GM19238 (cell line): ENCODE data around the gene DYNLT1.
"Not testable (repeated sequence)": the region's sequence is repeated elsewhere in the genome, so short reads cannot be mapped to it uniquely, and the experiment has no call there.

Experiments used
- DNase-seq: peaks from one replicate; pipeline ENCODE4 v3.0.0; 2011; ENCODE audit warnings: low spot score; ENCODE audit not compliant: insufficient read length

Gene DYNLT1

DNA sequence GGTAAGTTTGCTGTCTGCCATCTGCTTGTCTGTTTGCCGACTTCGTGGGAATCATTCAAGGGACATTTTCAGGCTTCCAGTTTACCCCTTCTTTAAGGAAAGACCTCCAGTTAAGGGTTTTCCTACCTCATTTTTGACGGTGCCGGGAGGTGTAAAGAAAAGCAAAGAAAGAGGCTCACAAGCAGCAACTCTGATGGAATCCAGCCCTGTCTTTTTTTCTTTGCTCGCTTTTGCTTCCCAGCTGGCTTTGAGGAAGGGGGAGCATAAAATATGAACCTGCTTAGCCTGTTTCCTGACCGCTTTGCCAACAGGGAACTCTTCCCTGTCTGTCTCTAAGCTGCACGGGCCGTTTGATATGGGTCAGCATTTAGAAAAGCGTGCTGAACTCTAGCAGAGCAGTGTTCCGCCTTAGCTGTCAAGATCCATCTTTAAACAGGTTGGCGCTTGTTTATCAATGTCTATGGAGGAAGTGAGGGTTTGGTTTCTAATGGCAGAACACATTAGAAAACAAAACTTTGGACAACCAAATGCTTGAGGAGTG lies 19.2 kb upstream of the DYNLT1 start:
- no peak for DNase-seq

DNA sequence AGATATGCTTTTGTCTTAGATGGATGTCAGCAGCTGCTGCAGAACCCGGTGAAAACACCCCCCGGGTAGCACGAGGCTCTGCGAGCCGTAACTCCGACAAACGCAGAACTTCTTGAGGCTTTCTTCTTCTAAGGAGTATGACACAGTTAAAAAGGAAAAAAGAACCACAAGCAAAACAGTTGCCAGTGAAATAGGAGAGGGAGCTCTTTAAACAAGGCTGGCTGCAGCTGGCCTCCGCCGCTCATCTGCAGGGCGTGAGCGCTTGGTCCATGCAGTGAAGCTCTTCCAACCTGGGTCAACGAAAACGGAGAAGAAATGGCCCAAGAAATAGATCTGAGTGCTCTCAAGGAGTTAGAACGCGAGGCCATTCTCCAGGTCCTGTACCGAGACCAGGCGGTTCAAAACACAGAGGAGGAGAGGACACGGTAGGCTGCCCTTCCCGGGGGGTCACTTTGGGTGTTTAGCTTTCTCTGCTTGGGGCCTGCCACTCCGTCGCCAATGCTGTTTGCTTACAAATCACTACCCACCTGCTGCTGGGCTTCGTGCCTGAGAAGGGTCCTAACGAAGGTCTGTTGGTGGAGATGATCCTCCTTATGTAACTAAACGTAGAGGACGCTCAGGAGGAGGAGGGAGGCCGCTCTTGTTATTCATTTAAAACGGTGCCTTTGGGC lies 18.5 kb upstream of the DYNLT1 start:
- DNase-seq = no peak

DNA sequence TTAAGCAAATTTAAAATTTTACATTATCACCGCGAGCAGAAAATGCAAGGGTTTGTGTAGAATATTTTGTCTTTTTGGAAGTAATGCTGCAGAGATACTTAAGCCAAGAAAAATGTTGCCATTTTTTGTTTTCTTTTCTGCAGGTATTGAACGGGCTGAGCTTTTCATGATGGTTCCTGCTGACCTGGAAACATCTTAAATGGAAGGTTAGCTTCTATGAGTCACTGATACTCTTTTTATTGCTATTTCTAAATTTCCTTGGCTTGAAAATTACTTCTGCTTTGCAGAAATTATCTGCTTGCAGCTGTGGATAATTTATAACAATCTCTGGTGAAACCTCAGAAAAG lies 18.0 kb upstream of the DYNLT1 start:
- no peak for DNase-seq

DNA sequence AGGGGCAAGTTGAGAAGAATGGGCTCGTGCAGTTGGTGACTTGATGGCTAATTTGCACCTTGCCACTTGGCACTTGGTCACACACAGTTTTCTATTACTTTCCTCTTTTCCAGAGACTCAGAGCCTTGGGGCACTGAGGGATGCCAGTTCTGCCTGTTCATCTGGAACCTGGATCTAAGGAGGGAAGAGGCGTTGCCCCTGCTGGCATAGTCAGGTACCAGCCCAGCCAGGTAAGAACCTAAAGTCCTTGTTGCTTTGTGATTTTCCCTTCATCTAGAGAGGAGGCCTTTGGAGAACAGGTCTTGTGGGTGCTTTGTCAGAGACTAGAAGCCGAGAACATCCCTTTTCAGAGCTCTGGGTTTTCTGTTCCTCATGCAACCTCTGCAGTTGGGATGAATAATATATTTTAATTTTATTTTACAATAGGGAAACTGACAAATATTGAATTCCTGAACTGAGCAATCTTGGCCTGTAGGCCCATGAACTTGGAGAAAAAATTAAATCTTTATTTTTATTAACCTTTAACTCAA lies 16.7 kb upstream of the DYNLT1 start:
- no peak for DNase-seq

DNA sequence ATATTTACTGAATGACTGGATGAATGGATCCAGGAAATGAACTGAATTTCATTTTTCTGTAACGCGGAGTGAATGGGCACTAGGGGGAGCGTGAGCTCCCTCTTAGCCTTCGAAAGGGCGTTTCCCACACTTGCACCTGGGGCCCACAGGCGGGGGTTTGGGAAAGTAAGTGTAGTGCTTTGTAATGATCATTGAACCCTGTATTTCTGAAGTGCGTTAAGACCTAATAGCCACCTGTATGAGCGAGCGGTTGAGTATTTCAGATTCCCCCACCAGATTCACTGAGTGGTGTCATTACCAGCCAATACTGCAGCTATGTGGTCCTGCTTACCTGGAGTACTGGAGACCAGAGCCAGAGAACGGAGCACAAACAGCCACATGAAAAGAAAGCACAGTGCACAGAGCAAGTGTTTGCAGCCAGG lies 15.8 kb upstream of the DYNLT1 start:
- peak; percentile 41 for DNase-seq

DNA sequence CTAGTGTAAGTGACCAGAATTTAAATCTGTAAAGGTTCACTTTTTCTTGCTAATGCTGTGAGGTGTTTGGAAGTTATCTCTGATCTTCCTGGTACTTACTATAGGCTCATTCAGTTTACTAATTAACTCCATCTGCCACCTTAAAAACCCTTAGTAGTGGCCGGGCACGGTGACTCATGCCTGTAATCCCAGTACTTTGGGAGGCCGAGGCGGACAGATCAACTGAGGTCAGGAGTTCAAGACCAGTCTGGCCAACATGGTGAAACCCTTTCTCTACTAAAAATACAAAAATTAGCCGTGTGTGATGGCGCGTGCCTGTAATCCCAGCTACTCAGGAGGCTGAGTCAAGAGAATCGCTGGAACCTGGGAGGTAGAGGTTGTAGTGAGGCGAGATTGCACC lies 12.4 kb upstream of the DYNLT1 start:
- not testable (repeated sequence) for DNase-seq

DNA sequence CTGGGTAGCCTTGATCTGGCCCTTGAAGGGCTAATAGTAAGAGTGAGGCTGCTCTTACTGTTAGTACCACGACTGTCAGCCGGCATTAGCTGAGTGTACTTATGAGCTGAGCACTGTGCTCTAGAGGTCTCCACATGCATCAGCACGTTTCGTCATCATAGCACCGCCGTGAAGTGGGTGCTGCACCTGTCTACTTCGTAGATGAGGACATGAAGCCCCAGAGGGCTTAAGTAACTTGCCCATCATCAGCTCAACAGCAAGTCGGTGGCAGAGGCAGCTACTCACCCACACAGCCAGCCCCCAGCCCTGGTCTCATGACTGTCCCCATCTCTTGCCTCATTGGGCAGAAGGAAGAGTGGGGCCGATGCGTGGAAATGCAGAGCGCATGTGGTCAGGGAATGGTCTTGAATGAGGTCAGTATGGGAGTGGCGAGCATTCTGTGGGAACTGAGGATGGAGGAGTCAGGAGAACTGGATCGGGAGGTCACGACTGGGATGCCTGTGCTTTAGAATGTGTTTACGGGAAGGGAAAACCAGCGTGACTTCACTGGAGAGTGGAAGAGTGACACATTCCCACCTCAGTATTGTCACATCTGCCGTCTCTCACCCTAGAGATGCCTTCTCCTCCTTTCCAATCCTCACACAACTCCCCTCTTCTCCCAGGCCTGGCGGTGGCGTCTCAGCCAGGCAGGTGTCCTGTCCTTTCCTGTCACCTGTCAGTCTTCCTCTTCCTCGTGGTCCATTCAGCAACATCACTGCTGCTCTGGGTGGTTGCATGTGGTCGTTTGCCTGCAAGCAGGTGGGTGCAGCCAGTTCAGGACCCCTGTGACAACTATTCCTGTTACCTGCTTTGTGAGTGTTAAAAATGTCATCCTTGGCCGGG lies 11.3 kb upstream of the DYNLT1 start:
- DNase-seq = no peak

DNA sequence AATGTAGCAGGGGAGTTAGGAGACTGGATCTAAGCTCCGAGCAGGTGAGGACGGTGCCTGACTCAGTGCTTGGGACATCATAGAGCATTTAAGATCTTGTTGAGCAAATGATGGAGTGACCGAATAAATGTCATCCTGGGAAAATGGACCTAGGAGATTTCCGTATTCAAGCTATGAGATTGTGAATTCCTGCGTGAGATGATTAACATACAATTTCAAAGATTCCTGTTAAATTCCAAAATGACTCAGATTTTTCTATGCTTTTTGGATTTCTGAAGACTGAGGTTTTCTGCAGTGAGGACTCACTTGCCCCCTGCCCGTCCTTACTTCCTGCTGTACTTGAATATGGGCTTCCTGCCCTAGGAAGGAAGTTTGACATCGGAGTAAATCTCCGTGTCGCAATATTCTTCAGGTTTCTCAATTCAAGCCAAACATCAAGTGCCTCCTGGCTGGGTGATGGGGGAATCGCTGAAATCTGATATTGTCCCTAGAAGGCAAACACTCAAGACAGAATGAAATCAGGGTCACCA lies 10.5 kb upstream of the DYNLT1 start:
- DNase-seq = no peak

DNA sequence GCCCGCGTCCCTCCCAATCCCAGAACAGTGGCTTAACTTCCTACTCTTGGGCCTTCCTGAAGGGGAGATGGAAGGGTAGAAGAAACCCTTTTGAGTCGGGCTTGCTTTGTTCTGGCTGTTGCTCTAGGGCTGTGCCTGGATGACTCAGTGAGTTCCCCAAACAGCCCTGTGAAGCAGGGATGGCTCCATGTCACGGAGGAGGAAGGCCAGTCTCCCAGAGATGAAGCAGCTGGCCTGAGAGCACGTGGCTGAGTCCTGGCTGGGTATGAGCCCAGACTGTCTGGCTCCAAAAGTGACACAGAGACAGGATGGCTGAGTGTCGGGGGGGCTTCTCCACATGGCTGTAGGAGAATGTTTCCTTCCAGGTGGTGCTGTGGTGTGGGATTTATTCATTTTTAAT lies 10.0 kb upstream of the DYNLT1 start:
- DNase-seq = no peak

DNA sequence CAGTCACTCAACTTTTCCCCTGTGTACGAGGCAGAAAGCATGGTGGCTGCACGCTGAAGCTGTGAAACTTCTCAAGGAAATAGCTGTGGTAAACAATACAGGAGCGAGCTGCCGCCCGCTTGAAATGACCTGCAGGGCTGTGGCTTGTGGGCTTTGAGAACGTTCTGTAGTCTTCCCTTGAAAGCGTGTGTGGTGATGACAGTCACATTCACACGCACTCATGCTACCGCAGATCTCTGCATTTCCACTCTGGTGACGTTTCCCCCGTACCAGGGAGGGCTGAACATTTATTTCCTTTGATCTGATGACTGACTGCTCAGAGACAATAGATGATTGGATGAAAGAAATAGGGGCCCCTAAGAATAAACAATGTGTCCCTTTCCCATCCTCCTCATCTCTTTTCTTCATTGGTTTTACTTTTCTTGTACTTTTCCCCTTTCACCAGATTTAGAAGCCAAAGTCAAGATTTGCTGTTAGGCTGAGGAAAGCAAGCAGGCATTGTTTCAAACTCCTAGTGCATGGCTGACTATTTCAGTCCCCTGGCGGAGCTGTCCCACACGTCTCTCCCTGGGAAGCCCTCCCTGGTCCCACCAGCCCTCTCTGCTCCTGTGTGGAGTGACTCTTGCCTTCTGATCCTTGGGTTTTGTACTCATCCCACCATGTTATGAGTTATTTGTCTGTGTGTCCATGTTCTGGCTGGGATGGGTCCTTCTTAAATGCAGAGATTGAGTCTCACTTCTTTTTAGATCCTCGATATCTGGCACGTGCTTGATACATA lies 9.2 kb upstream of the DYNLT1 start:
- DNase-seq = no peak

DNA sequence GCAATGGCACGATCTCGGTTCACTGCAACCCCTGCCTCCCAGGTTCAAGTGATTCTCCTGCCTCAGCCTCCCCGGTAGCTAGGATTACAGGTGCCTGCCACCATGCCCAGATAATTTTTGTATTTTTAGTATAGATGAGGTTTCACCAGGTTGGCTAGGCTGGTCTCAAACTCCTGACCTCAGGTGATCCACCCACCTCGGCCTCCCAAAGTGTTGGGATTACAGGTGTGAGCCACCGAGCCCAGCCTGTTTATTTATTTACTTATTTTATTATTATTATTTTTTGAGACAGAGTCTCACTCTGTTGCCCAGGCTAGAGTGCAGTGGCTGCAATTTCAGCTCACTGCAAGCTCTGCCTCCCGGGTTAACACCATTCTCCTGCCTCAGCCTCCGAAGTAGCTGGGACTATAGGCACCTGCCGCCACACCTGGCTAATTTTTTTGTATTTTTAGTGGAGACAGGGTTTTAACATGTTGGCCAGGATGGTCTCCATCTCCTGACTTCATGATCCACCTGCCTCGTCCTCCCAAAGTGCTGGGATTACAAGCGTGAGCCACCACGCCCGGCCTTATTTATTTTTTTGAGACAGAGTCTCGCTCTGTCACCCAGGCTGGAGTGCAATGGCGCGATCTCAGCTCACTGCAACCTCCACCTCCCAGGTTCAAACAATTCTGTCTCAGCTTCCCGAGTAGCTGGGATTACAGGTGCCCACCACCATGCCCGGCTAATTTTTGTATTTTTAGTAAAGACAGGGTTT lies 7.6 kb upstream of the DYNLT1 start:
- not testable (repeated sequence) for DNase-seq

DNA sequence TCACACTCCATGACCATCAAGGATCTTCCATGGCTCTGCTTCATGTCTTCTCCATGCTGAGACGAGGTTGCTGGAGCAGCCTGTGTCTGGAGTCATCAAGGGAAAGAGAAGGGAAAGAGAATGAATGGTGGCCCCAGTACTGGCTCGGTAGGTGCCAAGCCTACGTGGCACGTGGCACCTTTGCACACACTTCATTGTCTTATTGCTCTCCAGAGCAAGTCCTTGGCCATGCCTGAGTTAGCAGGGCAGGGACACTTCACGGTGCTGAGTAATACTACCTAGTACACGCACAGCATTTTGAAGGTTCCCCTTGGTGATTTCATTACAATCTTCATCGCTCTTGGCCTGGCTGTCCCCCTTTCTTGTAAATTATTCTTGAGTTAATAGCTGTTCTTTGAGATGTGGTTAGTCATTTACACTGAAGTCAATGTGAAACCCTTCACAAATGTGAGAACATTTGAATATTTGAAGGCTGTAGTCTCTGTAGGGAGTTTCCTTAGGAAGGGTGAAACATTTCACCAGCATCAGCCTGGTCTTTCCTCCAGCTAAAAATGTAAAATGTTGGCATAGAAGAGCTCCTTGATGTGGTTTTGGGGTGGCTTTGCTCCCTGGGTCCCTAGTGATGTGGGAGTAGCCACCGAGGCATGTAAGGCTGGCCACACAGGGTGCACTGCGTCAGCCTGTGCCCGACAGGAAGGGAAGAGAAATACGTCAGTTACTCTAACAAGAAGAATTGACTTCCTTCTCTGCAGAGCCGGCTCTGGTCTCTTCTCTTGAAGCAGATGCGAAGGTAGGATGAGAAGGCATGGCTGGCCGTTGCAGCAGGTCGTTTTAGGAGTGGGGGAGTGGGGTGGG lies 5.0 kb upstream of the DYNLT1 start, which contains the start of gene SYTL3:
Gene SYTL3, plus strand, starts transcription at position 766 of the 855 bp plus-strand sequence. CDS start 13,215 bp downstream, outside the sequence.
- DNase-seq = no peak

DNA sequence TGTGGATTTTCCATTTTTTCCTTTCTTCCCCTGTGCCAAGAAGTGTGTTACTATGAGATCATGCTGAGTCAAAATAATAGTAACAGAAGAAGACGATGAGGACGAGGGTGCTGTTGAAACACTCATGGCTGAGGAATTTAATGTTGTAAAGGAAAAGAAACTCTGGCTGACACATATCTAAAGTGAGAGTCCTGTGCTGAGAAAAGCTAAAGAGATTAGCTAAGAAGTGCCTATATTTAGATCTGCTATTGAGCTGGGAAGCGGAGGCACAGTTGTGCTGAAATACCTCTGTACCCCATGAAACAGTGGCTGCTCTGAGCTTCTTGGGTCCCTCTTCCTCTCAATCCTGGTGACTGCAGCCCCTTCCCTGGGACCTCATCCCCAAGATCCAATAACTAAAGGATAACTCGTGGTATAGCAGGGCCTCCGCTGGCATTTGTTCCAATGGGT lies 4.2 kb upstream of the DYNLT1 start:
- no peak for DNase-seq

DNA sequence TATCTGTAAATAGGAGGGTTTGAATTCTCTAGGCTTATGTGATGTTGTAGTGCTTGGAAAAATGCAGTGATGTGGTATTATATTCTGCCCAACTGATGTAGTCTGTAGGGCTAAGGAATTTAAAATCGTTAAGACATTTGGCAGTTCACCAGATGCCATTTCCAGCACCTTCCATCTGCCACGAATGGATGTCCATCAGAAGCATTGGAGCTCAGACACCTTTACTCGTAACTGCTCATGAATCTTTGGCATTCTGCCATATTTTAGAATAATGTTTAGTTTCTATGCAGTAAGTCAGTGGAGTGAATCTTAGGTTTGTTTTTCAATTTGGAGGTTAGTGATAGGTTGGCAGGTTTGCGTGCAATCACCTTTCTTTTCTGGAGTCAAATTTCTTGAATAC lies 3.0 kb upstream of the DYNLT1 start:
- DNase-seq = no peak

DNA sequence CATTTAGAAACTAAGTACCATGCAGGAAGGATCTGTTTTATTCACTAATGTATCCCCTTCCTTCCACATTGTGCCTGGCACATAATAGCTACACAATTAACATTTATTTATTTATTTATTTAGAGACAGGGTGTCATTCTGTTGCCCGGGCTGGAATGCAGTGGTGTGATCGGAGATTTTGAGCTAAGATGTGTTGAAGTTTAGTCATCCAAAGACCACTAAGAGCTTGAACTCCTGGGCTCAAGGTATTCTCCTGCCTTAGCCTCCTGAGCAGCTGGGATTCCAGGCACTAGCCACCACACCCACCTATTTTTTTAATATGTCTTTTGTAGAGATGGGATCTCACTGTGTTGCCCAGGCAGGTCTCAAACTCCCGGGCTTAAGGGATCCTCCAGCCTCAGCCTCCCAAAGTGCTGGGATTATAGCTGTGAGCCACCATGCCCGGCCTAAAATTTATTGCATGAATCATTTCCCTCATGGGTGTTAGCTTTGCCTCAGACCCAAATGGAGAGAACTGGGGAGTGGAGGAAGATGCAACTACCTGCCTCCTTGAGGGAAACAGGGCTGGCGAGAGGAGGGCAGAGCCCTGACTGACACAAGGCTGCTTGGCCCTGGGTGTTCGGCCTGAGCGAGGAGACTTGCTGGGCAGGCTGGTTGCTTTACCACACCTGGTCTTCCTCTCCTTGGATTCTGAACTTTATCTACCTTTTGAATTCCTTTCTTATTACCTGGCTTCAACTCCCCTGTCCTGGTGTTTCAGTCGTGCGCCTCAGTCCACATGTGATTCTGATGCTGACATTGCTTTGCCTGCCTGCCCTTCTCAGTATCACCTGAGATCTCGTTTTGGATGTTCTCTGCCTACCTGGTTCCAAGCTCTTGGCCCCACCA lies 1.7 kb upstream of the DYNLT1 start:
- DNase-seq = no peak

DNA sequence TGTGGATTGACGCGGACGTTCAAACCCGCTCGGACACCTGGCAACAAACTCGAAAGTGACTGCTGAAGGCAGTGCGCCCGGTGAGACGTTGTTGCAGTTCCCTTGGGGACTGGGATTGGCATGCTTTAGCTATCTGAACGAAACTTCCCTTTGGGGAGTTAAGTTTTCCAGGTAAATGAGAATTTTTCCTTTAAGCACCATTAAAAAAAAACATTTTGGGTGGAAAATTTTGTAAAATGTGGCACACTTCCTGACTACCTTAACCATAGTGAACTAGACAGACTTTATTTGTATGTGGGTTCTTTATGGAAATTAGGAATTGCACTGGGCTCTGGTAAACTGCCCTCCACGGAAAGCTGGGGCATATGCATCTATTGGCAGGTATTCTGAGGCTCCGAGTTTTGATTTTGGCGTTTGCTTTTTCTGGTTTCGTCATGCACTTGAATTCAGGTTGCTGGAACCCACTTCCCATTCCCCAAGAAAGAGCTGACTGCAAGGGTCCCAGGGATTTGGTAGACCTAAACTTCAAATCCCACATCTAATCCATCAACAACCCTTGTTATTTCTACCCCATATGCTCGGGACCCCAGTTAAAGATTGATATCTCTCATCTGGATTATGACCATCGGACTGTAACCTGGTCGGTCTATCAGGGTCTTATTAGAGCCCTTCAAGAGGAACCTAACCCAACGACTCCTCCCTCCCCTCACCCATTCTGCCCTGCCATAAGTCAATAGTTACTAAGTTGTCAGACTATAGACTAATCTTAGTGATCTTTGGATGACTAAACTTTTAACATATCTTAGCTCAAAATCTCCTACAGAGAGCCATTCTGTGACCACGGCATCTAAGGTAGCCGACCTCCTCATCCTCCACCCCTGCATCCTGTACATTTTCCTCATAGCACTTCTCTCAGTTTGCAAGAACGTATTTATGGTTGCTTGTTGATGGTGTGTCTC lies 800 bp upstream of the DYNLT1 start:
- no peak for DNase-seq

DNA sequence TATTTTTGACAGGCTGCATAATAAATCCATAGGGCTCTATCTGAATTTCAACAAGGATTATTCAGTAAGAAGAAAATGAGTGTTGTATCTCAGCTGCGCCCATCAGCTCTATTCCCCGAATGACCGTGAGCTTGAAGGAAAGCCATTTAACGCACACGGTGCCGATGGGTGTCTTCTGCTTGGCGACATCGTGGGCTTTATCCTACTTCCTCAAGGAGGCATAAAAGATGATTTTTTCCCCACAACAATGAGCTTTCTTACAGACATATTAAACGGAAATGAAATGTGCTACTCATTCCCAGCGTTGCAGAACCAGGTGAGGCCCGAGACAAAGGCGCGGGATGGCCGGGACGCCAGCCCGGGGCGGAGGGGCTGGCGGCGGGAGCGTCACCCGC lies 710 bp downstream of the DYNLT1 start:
- no peak for DNase-seq
